HTERT RPE-1 (cell line): ENCODE results near the gene PRPF6.
"Not testable (repeated sequence)": the region's sequence is repeated elsewhere in the genome, so short reads cannot be mapped to it uniquely, and the experiment has no call there.

ENCODE experiments used
- in situ Hi-C: fragments of 300-500 bp; cut with MboI; formaldehyde crosslinking; loops from 4 replicates; pipeline ENCODE4 v1.14.3; 2020; ENCODE audit warnings: low sequenced_read_pairs

PRPF6 gene

DNA sequence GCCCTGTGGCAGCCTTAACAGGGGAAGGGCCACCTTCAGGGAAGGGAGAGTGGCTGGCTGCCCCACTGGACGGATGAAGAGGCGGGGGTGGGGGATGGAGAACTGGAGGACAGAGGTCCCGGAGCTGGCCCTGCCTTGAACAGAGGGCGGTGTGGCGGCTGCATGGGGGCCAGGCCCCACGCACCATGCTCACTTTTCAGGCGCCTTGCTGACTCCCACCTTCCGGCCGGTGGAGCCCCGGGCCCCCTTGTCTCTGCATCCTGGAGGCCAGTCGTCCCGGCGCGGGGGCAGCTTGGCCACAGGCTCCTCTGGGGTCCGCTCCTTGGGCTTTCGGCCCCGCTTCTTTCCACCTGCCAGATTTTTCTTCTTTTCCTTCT is 21.2 kb upstream of the PRPF6 start:
- in situ Hi-C loops = no loop called here

DNA sequence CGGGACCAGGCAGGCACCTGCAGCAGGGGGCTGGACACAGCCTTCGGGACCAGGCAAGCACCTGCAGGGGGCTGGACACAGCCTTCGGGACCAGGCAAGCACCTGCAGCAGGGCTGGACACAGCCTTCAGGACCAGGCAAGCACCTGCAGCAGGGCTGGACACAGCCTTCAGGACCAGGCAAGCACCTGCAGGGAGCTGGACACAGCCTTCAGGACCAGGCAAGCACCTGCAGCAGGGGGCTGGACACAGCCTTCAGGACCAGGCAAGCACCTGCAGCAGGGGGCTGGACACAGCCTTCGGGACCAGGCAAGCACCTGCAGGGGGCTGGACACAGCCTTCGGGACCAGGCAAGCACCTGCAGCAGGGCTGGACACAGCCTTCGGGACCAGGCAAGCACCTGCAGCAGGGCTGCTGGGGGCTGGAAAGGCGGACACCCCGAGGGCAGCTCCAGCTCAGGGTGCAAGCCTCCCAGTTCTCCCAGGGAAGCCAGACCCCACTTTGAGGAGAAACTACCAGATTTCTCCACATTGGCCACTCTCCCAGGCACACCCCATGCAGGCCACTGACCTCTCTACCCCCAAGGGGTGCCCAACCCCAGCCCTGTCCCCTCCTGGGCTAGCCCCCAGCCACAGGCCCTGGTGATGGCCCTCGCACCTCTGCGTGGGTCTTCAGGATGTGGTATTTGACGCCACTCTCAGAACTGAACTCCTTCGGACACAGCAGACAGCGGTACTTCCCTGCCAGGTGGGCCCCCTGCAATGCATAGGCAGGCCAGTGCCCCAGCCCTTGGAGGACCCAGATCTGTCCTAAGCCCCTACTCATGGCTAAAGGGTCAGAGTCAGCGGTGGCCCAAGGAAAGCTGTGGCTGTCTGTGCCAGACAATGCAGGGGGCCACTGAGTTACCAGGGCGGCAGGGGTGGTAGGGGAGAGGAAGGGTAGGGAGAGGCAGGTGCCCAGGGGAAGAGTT is 20.0 kb upstream of the PRPF6 start:
- in situ Hi-C loops = not testable (repeated sequence)

DNA sequence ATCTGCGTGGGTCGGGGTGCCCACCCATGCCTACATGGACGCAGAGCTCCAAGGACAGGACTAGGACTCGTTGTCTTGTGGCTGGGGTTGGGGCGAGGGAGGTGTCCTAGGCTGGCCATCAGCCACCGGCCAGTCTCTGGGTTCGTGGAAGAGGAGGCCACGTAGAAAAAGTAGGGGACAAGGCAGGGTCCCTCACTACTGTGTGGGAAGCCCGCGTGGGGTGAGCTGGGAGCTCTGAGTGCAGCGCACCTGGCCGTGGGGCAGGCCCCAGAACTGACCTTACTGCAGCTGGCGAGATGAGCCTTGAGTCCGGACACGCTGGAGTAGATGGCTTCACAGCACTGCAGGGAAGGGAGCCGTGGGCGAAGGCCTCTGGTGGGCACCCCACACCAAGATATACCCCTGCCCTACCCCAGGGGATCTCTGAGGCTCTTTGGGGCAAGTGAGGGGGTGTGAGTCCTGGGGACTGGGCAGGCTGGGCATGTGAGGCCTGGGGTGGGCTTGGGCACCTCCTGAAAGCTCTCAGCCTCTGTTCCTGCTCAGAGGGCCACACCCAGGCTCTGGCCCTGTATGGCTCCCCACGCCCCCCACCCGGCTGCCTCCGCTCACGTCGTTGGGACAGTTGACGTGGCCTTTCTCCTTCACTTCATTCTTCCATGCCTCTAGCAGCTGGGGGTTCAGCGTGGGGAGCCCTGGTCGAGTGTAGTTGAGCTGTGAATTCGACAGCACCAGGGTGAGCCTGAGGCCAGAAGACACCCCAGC is 19.1 kb upstream of the PRPF6 start:
- in situ Hi-C loops = no loop called here

DNA sequence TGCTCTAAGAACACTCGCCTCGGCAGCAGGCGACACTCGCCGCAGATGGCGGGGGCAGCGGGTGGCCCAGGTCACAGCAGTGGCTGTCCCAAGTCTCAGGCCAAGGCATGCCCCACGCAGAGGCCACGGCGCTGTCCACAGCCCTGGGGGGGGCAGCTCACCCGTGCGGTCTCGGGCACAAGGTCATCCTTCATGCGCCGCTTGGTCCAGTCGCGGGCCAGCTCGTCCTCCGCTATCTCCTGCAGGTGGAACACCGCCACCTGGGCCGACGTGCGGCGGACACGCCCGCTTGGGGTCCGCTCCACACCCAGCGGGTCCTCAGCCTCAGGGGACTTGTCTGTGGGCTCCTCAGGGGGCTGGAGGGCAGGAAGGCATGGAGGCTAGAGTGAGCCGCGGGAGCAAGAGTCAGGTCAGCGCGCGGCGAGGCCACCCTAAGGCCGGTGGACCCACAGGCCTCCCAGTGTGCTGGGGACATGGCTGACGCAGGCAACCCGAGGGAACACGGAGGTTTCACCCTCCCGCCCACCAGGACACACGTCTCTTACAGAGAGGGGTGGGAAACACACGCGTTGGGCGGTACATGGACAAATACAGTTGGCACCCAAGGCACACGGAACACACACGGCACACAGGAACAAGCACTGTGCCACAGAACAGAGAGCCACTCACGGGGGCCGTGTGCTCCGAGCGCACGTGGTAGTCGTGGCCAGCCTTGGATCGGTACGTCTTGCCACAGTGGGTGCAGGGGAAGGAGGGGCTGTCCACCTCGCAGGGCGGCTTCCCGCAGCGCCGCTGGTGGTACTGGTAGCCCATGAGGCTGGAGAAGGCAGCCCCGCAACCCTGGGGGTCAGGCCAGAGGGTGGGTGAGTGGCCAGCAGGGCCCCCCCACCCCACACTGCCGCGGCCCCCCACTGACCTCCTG is 18.2 kb upstream of the PRPF6 start:
- in situ Hi-C loops = no loop called here

DNA sequence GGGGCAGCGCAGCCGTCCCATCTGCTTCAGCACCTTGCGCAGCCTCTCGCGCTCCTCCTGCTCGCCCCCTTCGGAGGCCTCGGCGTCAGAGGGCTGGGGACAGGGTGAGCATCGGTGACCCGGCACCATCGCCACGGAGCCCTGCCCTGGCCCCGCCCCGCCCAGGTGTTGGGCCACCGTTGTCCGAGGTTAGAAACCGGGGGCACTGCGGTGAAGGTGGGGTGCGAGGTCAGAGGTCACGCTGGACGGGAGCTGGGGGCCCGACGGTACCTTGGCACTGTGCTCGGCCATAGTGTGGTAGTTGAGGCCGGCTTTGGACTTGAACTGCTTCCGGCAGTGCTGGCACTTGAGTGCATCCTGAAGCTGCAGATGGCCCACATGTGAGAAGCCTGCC is 17.6 kb upstream of the PRPF6 start:
- in situ Hi-C loops = no loop called here

DNA sequence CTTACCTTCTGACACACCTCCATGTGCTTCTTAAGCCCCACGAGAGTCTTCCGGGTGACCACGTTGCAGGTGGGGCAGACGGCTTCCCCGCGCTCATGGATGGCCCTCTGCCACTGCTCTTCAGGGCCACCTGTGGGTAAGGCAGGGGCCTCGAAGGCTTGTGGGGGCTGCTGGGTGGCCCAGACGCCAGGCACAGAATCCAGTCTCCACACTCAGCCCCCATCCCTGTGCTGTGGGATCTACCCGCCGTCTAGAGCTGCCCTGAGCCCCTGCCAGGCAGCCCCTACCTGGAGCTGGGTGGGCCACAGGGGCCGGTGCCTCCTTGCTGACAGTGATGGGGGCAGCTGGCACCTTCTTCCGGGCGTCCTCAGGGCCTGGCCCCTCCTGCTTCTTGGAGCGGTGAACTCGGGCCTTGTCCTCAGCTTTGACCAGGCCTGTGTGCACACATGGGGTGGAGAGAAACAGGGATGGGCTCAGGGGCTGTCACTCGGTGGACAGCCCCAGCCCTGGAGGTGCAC is 17.1 kb upstream of the PRPF6 start:
- in situ Hi-C loops = no loop called here

DNA sequence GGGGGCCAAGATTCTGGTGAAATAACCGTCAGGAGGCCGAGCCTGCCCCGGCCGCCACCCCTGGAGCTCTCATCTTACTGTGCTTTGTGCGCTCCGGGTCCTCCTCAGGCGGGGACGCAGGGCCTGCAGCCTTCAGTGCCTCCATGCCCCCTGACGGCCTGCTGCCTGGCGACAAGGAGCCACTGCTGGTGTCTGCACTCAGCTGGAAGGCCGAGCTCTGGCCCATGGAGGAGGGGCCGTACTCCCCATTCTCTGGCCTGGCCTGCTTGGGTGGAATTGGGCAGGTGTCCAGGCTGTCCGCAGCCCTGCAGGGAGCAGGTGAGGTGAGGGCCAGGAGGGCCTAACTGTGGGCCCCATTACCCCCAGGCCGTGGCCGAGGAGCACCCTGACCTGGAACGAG is 16.5 kb upstream of the PRPF6 start:
- in situ Hi-C loops = no loop called here

DNA sequence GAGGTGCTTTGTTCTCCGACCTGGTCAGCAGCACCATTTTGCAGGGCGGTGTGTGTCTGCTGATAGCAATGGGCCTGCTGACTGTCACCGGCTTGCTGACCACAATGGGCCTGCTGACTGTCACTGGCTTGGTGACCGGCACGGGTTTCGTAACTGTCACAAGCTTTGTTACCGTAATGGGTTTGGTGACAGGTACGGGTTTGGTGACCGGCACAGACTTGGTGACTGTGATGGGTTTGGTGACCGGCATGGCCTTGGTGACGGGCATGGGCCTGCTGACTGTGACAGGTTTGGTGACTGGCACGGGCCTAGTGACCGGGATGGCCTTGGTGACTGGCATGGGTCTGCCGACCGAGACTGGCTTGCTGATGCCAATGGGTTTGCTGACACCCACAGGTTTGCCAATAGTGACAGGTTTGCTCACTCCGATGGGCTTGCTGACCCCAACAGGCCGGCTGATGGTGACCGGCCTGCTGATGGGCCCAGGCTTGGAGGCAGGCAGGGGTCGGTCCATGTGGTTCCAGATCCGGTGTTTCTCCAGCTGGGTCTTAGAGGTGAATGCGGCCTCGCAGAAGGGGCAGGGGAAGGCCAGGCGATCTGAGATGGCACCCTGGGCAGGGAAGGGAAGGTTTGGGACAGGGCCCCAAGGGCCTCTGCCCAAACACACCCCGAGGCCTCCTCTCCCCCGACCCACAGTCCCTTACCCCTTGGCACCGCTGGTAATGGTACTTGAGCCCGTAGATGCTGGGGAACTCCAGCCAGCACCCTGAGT is 14.6 kb upstream of the PRPF6 start:
- in situ Hi-C loops = no loop called here

DNA sequence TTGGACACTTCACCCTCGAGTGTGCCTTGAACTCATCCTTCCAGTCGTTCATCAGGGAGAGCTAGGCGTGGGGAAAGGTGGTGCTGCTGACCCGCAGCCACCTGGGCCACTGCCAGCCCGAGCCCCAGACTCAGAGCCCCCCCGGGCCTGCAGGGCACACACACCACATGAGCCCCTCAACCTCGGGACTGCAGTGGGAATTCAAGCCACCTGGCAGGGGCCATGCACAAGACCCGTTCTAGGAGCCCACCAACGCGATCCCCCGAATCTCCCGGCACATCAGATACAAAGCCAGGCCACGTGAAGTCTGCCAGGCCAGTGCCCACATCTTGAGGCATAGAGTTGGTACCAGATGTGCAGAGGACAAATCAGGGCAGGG is 14.0 kb upstream of the PRPF6 start:
- in situ Hi-C loops = no loop called here

DNA sequence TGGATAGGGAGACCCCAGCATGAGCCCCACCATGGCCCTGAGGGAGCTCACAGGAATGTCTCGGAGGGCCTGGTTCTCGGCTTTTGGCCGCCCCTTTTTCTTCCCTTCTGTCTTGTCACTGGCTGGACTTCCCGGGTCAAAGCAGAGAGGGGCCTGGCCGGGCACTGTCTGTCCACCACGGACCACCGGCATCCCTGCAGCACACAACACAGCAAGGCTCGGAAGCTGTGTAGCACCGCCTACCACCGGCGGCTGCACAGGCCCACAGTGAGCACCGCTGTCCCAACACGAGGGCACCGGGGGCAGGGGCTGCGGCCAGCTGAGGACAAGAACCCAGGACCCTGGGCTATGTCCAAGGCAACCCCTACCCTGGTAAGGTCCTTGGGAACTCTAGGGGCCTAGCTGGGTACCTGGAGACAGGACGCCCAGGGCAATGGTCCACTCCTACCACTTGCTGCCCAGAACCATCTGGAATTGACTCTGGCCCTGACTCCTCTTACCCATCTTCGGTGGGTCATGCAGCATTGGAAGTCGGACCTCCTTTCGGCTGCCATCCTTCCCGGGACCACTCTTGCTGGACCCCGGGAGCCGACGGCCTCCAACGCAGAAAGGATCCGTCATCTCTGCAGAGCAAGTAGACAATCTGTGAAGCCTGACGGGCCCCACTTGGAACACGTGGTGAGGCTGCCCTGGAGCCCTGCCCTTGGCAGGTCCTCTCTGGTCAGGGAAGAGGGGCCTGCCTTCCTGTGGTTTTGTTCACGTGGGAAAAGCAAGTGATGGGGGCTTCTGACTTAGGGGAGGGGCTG is 13.4 kb upstream of the PRPF6 start:
- in situ Hi-C loops = no loop called here

DNA sequence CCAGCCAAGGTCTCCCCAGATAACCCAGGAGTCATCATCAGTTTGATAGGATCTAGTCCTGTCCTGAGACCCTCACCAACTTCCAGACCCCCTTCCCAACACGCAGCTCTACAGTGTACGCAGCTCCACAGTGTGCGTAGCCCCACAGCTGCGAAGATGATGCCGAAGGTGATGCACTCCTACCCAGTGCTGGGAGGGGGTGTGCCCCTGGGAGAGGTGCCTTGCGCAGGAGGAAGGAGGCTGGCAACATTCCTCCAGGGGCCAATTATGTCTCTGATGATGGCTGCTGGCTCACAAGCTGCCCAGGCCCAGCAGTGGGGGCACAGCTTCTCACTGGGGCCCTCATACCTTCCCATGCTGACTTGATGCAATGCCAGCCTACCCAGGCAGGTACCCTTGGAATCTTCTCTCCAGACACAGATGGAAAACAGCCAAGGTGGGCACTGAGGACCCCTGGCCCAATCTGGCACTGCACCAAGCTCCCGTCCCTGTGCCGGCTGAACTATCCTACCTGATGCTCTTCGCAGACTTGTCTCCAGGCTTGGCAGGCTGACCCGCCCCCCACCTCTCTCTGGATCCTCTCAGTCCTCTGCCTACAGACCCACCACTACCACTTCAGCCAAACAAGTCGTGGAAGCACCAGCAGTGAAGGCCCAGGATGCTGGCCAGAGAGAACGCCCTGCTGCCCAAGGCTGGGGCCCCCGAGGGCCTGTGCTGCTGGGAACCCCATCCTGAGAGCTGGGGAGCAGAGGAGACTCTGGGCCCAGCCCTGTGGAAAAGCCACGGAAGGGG is 12.6 kb upstream of the PRPF6 start:
- in situ Hi-C loops = no loop called here

DNA sequence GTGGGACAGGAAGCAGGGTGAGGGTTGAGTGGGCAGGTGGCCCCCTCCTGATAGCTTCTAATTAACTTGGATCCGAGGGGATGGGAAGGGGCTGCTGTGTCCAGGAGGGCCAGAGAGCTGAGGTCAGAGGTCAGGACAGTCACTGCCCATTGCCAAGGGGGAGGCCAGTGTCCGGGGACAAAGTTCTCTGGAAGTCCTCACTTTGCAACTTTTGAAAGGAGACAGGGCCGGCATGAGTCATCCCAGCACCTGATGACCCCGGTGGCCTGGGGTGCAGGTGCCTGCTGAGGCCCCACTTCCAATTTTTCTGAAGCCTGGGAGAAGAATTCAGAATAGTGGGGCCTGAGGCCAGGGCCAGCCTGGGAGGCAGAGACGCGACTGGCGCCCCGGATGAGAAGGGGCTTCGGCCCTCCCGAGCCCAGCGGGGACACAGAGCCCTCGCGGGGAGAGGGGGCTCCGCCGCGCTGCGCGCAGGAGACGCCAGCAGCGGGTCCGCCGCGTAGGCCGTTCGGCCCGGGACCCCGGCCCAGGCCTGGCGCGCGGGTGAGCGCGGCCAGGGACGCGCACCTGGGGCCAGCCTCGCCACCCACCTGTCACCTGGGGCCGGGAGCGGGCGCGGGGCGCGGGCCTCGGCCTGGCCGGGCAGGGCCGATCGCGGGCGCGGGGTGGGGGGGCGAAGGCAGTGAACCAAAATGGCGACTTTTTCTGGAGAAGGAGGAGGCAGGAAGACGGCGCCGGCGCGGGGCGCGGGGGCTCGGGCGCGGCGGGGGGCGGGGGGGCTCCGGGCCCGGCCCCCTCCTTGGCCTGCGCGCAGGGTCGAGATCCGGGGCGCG is 11.8 kb upstream of the PRPF6 start:
- in situ Hi-C loops = no loop called here

DNA sequence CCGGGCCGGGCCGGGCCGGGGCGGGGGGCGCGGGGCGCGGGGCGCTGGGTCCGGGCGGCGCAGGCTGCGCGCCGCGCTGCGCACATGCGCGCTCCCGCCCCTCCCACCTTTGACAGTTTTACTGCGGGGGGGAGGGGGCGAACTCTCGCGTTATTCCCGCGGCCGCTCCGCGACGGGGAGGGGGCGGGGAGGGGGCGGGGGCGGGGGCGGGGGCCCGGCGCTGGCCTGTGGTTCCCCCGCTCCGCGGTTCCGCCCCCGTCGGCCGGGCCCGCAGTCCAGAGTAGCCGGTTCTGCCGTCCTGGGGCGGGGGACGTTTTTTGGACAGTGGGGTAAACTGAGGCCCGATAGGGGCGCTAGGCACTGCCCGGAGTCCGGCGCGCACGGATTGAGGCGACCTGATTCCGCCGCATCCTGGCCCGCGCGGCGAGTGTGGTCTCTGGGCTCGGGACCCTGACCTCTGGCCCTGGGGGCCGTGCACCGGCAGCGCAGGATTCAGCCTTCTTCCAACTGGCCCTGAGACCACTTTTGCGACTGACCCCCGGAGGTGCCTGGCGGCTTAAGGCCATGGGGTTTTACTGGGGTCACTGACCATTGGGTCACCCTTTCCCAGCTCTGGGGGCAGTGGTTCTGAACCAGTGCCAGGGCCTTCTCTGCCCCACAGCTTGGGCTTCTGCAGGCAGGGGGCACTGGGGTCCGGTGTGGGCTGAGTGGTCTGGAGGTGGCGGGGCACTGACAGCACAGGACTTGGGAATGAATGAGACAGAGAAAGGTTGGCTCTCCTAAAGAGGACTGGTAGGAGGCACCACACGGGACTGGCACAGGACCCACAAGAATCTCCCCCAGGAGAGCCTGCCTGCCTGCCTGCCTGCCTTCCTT is 10.9 kb upstream of the PRPF6 start, which contains the start of gene ZNF512B:
TSS of gene ZNF512B (minus strand) at position 93 of the 876 bp plus-strand sequence. CDS start 1,980 bp downstream, outside the sequence.
- in situ Hi-C loops = no loop called here

DNA sequence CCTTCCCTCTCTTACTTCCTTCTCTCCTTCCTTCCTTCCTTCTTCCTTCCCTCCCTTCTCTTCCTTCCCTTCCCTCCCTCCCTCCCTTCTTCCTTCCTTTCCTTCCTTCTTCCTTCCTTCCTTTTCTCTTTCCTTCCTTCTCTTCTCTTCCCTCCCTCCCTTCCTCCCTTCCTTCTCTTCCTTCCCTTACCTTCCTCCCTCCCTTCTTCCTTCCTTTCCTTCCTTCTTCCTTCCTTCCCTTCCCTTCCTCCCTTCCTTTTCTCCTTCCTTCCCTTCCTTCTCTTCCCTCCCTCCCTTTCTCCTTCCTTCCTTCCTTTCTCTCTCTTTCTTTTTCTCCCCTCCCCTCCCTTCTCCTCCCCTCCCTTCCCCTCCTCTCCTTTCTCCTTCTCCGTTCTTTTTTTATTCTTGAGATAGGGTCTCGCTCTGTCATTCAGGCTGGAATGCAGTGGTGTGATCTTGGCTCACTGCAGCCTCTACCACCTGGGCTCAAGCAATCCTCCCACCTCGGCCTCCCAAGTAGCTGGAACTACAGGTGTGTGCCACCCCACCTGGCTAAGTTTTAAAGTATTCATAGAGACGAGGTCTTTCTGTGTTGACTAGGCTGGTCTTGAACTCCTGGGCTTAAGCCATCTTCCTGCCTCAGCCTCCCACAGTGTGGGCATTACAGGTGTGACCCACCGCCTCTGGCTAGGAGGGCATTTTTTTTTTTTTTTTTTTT is 10.1 kb upstream of the PRPF6 start:
- in situ Hi-C loops = no loop called here

DNA sequence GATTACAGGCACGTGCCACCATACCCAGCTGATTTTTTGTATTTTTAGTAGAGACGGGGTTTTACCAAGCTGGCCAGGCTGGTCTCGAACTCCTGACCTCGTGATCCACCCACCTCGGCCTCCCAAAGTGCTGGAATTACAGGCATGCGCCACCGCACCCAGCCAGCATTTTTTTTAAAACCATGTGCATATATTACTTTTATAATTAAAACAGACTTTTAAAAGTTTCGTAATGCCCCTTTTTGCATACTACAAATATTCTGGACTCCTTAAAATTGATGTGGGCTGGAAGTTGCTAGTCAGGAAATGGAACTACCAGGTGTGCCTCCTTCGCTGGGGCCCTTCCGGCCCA is 9.0 kb upstream of the PRPF6 start:
- in situ Hi-C loops = not testable (repeated sequence)
